ENCODE measurements around the gene DHRS13. TPM values are rescaled to one million over a fixed set of nuclear protein-coding genes. Genes with fewer than 3 reads are reported as not detected.
A peak's percentile ranks its signal among the peaks of the same experiment; 100 is the strongest.

Gene DHRS13, protein sequence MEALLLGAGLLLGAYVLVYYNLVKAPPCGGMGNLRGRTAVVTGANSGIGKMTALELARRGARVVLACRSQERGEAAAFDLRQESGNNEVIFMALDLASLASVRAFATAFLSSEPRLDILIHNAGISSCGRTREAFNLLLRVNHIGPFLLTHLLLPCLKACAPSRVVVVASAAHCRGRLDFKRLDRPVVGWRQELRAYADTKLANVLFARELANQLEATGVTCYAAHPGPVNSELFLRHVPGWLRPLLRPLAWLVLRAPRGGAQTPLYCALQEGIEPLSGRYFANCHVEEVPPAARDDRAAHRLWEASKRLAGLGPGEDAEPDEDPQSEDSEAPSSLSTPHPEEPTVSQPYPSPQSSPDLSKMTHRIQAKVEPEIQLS
- total RNA-seq = 16.5 TPM

GRCh38 chr17:28902819-28903545 lies at the start of gene DHRS13:
TSS of gene DHRS13 (minus strand) at chr17:28903079. CDS start at chr17:28902944, 135 bp downstream.
- Histone ChIP-seq H3K9me3 (no peaks in the 10 kb centered on the region), H3K27me3 (no peaks in the 10 kb centered on the region), H3K27ac (peak within 1 kb of the TSS; percentile 76 to 83), H3K4me1 (peaks cover 0 to 13% of the 10 kb centered on the region in 2 donors), H3K4me3 (peak within 1 kb of the TSS; percentile 92), H3K36me3 (peaks cover 22 to 25% of the 10 kb centered on the region in 2 donors)
- TF ChIP-seq, protein P1, sequence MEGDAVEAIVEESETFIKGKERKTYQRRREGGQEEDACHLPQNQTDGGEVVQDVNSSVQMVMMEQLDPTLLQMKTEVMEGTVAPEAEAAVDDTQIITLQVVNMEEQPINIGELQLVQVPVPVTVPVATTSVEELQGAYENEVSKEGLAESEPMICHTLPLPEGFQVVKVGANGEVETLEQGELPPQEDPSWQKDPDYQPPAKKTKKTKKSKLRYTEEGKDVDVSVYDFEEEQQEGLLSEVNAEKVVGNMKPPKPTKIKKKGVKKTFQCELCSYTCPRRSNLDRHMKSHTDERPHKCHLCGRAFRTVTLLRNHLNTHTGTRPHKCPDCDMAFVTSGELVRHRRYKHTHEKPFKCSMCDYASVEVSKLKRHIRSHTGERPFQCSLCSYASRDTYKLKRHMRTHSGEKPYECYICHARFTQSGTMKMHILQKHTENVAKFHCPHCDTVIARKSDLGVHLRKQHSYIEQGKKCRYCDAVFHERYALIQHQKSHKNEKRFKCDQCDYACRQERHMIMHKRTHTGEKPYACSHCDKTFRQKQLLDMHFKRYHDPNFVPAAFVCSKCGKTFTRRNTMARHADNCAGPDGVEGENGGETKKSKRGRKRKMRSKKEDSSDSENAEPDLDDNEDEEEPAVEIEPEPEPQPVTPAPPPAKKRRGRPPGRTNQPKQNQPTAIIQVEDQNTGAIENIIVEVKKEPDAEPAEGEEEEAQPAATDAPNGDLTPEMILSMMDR (IDR thresholded peaks at IDR 0.05) = peak; percentile 70 to 88 (median 75)
- intact Hi-C loops (cut with DNase I) = loop anchor here (2.0 kb wide), 1 partner anchor 46 kb away; no protein-coding TSS in a partner anchor
- DNase-seq (ENCODE audit: low spot score in 2 of 2) = peak; percentile 49 to 92

- TF ChIP-seq, protein P1 (IDR thresholded peaks at IDR 0.05) = no peak
- Histone ChIP-seq H3K9me3 (no peaks in the 10 kb centered on the region), H3K4me3 (peak overlapping the region; percentile 47 to 71), H3K27ac (peak overlapping the region; percentile 93 to 95), H3K27me3 (no peaks in the 10 kb centered on the region), H3K4me1 (peaks cover 2 to 13% of the 10 kb centered on the region in 2 donors), H3K36me3 (no peaks in the 10 kb centered on the region)
- peak; percentile 98 to 99 for DNase-seq (ENCODE audit: low spot score in 2 of 2)
- intact Hi-C loops (cut with DNase I) = loop anchor here (1.0 to 5.0 kb wide), 6 partner anchors 110 to 635 kb away; partner anchors contain the start of genes BLTP2, FAM222B, NEK8 and RPL23A
These were observed 49.4 kb upstream of the DHRS13 start for GRCh38 chr17:28951991-28952975.

DNA sequence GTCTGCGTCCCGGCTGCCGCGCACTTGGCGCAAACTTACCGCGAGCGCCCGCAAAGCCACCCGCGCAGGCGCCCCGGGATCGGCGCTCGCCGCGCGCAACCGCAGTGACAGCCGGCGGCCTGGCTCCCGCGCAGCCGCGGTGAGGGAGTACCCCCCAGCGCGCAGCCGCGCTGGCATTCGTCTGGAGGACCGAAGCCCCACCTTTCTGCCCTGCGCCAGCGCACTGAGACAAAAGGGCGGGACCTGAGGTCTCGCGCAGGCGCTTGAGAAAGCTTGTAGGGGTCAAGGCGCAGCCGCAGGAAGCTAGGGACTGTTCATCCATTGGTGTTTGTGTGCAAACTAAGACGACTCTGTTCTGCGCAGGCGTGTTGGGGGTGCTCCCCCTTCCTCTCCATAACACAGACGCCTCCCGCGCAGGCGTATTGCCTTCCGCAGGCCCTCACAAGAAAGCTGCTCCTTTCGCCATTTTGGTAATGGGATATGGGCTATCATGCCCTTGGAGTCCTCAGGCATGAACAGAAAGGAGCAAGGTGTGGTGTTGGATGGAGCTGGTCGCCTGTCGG lies 48.6 kb upstream of the DHRS13 start, which contains the start of gene PHF12:
PHF12 (minus strand) TSS at position 91 of the 563 bp plus-strand sequence. CDS start 558 bp downstream, outside the sequence.
- peak; percentile 99 to 100 for DNase-seq (ENCODE audit: low spot score in 2 of 2)
- TF ChIP-seq, protein P1 (IDR thresholded peaks at IDR 0.05) = no peak
- Histone ChIP-seq H3K36me3 (no peaks in the 10 kb centered on the region), H3K27ac (peak within 1 kb of the TSS; percentile 97 to 99), H3K9me3 (no peaks in the 10 kb centered on the region), H3K4me1 (peaks cover 2 to 20% of the 10 kb centered on the region in 2 donors), H3K27me3 (no peaks in the 10 kb centered on the region), H3K4me3 (peak within 1 kb of the TSS; percentile 94 to 99)
- intact Hi-C loops (cut with DNase I) = loop anchor here (2.0 to 5.0 kb wide), 5 partner anchors 109 to 634 kb away; partner anchors contain the start of genes BLTP2, FAM222B, RPL23A and TMEM97

DNA sequence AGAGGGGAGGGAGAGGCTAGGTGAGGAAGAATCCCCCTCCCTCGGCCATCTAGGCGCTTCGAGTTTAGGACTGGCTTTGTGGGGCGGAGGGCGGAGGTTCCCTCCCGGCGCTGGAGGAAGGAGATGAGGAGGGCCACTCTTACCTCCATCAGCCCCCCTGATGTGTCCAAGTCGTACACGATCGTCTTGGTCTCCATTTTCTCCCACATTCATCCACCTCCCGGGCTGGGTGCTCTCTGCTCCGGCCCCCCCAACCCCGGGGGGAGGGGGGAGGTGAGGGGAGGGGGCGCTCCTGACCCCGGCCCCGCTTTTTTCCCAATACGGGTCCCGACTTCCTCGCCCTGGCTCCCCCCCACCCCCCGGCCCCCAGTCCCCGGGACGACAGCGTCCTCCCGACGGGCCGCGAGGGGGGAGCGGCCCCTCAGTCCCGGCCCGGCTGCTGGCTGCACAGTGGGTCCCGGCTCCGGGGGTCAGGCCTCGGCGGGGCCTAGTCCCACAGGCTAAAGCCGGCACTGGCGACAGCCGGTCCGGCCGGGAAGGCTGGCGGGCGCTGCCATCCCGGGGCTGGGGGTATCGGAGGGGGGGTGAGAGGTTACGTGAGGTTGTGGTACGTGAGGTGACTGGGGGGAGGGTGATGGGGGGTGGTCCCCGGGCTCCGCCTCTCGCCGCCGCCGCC lies 48.0 kb upstream of the DHRS13 start:
- intact Hi-C loops (cut with DNase I) = loop anchor here (2.0 to 5.0 kb wide), 5 partner anchors 109 to 634 kb away; partner anchors contain the start of genes BLTP2, FAM222B, RPL23A and TMEM97
- no peak for DNase-seq (ENCODE audit: low spot score in 2 of 2)
- TF ChIP-seq, protein P1 (IDR thresholded peaks at IDR 0.05) = no peak
- Histone ChIP-seq H3K9me3 (no peaks in the 10 kb centered on the region), H3K27me3 (no peaks in the 10 kb centered on the region), H3K27ac (peak overlapping the region; percentile 97 to 99), H3K36me3 (no peaks in the 10 kb centered on the region), H3K4me3 (peak overlapping the region; percentile 94 to 99), H3K4me1 (peaks cover 2 to 27% of the 10 kb centered on the region in 2 donors)
